CD14-positive monocyte (primary cell): ENCODE data around the gene BMP7. TPM values are rescaled to one million over a fixed set of nuclear protein-coding genes. Genes with fewer than 3 reads are reported as not detected.

ENCODE experiments used
- DNase-seq, 3 donors: peaks; one replicate each; pipeline ENCODE4 v3.0.0-alpha.2; 2011 to 2022
- H2AFZ ChIP-seq: 2 replicates; pipeline ENCODE4 v1.6.0; 2012; ENCODE audit warnings: mild to moderate bottlenecking, low read depth, low read length, inconsistent platforms; ENCODE audit not compliant: insufficient read depth, poor library complexity, severe bottlenecking
- H3K27ac ChIP-seq, 2 donors: 1 replicate in 1 of 2; 2 replicates in 1 of 2; pipeline ENCODE4 v1.5.1; 2012 to 2013; ENCODE audit warnings: low read length in 2 of 2, control low read depth in 1 of 2, inconsistent platforms in 1 of 2, low read depth in 1 of 2, mild to moderate bottlenecking in 1 of 2
- H3K27me3 ChIP-seq, 2 donors: one replicate each; pipeline versions ENCODE4 v1.6.0 to v1.6.1; 2011 to 2013; ENCODE audit warnings: low read length in 2 of 2; ENCODE audit not compliant: control insufficient read depth in 2 of 2, insufficient read depth in 2 of 2
- H3K36me3 ChIP-seq, 2 donors: replicated peaks in 1 of 2; 1 replicate in 1 of 2; 2 replicates in 1 of 2; pipeline versions ENCODE4 v1.5.1 to v1.6.1; 2012 to 2013; ENCODE audit warnings: low read length in 2 of 2, control low read depth in 1 of 2, inconsistent platforms in 1 of 2, mild to moderate bottlenecking in 1 of 2; ENCODE audit not compliant: insufficient read depth in 2 of 2, control insufficient read depth in 1 of 2
- H3K4me1 ChIP-seq, 2 donors: 1 replicate in 1 of 2; 2 replicates in 1 of 2; pipeline versions ENCODE4 v1.5.1 to v1.6.1; 2012 to 2013; ENCODE audit warnings: low read length in 2 of 2, control low read depth in 1 of 2, inconsistent platforms in 1 of 2, mild to moderate bottlenecking in 1 of 2, moderate library complexity in 1 of 2; ENCODE audit not compliant: insufficient read depth in 2 of 2, control insufficient read depth in 1 of 2
- H3K4me2 ChIP-seq: replicated peaks from 2 replicates; pipeline ENCODE3; 2012; ENCODE audit warnings: low read length, moderate library complexity, mild to moderate bottlenecking; ENCODE audit not compliant: poor library complexity, severe bottlenecking; ENCODE audit errors: extremely low read depth
- H3K4me3 ChIP-seq, 3 experiments: fragments of 200-600 bp in 1 of 3; sonication (generic) in 1 of 3; replicated peaks in 1 of 3; 1 replicate in 2 of 3; 2 replicates in 1 of 3; pipeline ENCODE4 v1.5.1; 2011 to 2013; ENCODE audit warnings: low read length in 3 of 3, mild to moderate bottlenecking in 3 of 3, control low read depth in 2 of 3, low read depth in 2 of 3, inconsistent platforms in 1 of 3, moderate library complexity in 1 of 3
- H3K79me2 ChIP-seq: 2 replicates; pipeline ENCODE4 v1.6.0; 2012; ENCODE audit warnings: mild to moderate bottlenecking, control low read depth, inconsistent platforms, low read length, moderate library complexity; ENCODE audit not compliant: insufficient read depth
- H3K9ac ChIP-seq: 2 replicates; pipeline ENCODE4 v1.6.0; 2017; ENCODE audit warnings: low read length, mild to moderate bottlenecking; ENCODE audit not compliant: insufficient read depth, poor library complexity, severe bottlenecking
- H3K9me3 ChIP-seq, 2 donors: replicated peaks in 1 of 2; 1 replicate in 1 of 2; 2 replicates in 1 of 2; pipeline versions ENCODE4 v1.5.1 to v1.6.1; 2012 to 2013; ENCODE audit warnings: low read length in 2 of 2, control low read depth in 1 of 2; ENCODE audit not compliant: control insufficient read depth in 1 of 2, insufficient read depth in 1 of 2
- H4K20me1 ChIP-seq: 2 replicates; pipeline ENCODE4 v1.6.0; 2012; ENCODE audit warnings: mild to moderate bottlenecking, low read length, control low read depth, moderate library complexity; ENCODE audit not compliant: insufficient read depth
- H3K27ac Mint-ChIP-seq, 7 donors: one replicate each; pipeline ENCODE4 v1.8.0; 2020; ENCODE audit warnings: mild to moderate bottlenecking in 7 of 7, mixed read lengths in 7 of 7, moderate library complexity in 6 of 7, inconsistent platforms in 2 of 7
- H3K27me3 Mint-ChIP-seq, 3 donors: one replicate each; pipeline ENCODE4 v1.8.0; 2021 to 2022; ENCODE audit warnings: low read depth in 3 of 3, mild to moderate bottlenecking in 3 of 3, mixed read lengths in 3 of 3, moderate library complexity in 3 of 3, inconsistent platforms in 1 of 3
- H3K36me3 Mint-ChIP-seq, 2 donors: one replicate each; pipeline ENCODE4 v1.8.0; 2020; ENCODE audit warnings: mixed read lengths in 2 of 2, inconsistent platforms in 1 of 2, mild to moderate bottlenecking in 1 of 2
- H3K4me1 Mint-ChIP-seq: one replicate; pipeline ENCODE4 v1.8.0; 2020; ENCODE audit warnings: mild to moderate bottlenecking, mixed read lengths
- H3K4me3 Mint-ChIP-seq, 2 donors: one replicate each; pipeline ENCODE4 v1.8.0; 2020; ENCODE audit warnings: mild to moderate bottlenecking in 2 of 2, mixed read lengths in 2 of 2, moderate library complexity in 1 of 2
- H3K9me3 Mint-ChIP-seq, 7 donors: one replicate each; pipeline ENCODE4 v1.8.0; 2020 to 2022; ENCODE audit warnings: mixed read lengths in 7 of 7, mild to moderate bottlenecking in 6 of 7, moderate library complexity in 6 of 7, inconsistent platforms in 2 of 7
- WGBS: methylation state at CpG from one replicate; pipeline ENCODE4 v1.1.5; 2013; ENCODE audit warnings: missing lambda C conversion rate; ENCODE audit not compliant: insufficient coverage; 5-methylcytosine and 5-hydroxymethylcytosine counted together
- intact Hi-C, 2 donors: fragments of 100-400 bp; cut with micrococcal nuclease; formaldehyde crosslinking; loops; one replicate each; pipeline versions ENCODE4 v1.15.0 to v1.15.1; 2023
- polyA plus RNA-seq, 3 donors: library from polyadenylated mRNA; depleted of rRNA in 1 of 3; unstranded in 2 of 3; stranded (reverse) in 1 of 3; fragments of 300-500 nt in 2 of 3; fragments of >200 nt in 1 of 3; fragmentation: Illumina TruSeq in 2 of 3; gene quantifications; 1 replicate in 2 of 3; 2 replicates in 1 of 3; pipeline ENCODE4 v1.2.3, GENCODE V29; 2012 to 2021
- TF ChIP-seq, protein P1 (sequence below): fragments of 200-600 bp; IDR thresholded peaks from one replicate; pipeline ENCODE4 v1.8.0; 2022; ENCODE audit warnings: antibody characterized with exemption, mild to moderate bottlenecking

Gene BMP7
- polyA plus RNA-seq, 3 donors = not detected

DNA sequence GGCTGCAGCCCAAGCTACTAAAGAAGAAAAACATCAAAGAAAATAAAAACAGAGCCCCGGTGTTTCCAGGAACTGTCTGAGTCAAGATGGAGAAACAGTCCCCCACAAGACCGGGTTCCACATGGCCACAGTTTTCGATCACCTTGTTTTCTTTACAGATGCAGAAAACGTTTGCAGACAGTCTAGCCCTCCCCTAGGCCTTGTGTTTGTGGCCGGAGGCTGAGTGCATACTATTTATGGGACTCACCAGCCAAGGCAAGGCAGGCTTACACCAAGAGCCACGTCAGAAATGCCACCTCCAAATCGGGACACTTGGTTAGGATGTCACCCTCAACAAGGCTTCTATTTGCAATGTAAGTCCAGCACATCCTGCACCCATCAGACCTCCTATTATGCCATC is 97.3 kb downstream of the BMP7 start:
- DNase-seq = no peak
- H3K9me3 ChIP-seq = no peaks in the 10 kb centered on the region
- peaks cover 5 to 9% (median 6%) of the 10 kb centered on the region in 3 donors for H3K27me3 Mint-ChIP-seq
- H3K79me2 ChIP-seq = no peaks in the 10 kb centered on the region
- TF ChIP-seq, protein P1, sequence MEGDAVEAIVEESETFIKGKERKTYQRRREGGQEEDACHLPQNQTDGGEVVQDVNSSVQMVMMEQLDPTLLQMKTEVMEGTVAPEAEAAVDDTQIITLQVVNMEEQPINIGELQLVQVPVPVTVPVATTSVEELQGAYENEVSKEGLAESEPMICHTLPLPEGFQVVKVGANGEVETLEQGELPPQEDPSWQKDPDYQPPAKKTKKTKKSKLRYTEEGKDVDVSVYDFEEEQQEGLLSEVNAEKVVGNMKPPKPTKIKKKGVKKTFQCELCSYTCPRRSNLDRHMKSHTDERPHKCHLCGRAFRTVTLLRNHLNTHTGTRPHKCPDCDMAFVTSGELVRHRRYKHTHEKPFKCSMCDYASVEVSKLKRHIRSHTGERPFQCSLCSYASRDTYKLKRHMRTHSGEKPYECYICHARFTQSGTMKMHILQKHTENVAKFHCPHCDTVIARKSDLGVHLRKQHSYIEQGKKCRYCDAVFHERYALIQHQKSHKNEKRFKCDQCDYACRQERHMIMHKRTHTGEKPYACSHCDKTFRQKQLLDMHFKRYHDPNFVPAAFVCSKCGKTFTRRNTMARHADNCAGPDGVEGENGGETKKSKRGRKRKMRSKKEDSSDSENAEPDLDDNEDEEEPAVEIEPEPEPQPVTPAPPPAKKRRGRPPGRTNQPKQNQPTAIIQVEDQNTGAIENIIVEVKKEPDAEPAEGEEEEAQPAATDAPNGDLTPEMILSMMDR = no peak
- no peaks in the 10 kb centered on the region for H3K4me1 ChIP-seq
- H3K9ac ChIP-seq = no peak overlapping the region
- intact Hi-C loops = no loop called here
- H3K4me3 ChIP-seq = no peak overlapping the region
- no peaks in the 10 kb centered on the region for H3K27me3 ChIP-seq
- no peak overlapping the region for H2AFZ ChIP-seq
- 92% methylated on average over 7 of the region's 7 CpGs for WGBS
- H3K27ac ChIP-seq = no peak overlapping the region
- H3K27ac Mint-ChIP-seq = no peak overlapping the region
- peaks cover 0 to 9% (median 0%) of the 10 kb centered on the region in 7 donors for H3K9me3 Mint-ChIP-seq
- no peaks in the 10 kb centered on the region for H3K4me1 Mint-ChIP-seq
- H3K36me3 ChIP-seq = no peaks in the 10 kb centered on the region
- no peak overlapping the region for H3K4me3 Mint-ChIP-seq
- H3K4me2 ChIP-seq = no peak overlapping the region
- no peaks in the 10 kb centered on the region for H4K20me1 ChIP-seq
- H3K36me3 Mint-ChIP-seq = no peaks in the 10 kb centered on the region

DNA sequence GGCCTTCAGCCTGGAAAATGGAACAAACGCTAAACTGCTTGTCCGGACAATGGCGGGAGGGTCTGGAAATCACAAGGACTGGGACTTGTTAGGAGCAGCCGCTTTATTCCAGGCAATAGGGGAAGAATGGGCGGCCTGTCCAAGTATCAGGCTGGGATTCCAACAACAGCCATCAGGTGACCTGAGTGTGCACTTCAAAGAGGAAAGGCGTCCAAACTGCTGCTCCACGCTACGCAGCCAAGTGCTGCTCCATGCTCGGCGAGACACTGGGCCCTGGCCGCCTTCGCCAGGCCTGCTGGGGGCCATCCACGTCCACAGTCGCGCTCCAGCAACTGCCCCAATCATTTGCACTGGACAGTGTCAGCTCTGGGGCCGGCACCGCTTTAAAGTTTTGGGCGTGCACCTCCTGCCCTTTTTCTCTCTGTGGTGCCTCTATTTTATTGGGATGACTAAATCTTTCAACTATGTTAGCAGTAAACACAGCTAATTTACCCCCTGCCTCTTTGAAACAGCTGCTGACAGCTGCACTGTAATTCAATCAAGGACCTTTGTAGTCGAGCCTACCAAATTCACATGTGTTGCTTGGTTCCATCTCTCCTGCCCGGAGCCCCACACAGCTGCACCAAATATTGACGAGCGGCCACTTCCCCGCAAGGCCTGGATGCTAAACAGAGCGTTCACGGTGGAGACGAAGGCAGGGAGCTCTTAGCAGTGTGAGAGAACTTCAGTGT is 98.3 kb downstream of the BMP7 start:
- 74% methylated on average over 26 of the region's 26 CpGs for WGBS
- Histone ChIP-seq H3K4me1 (no peaks in the 10 kb centered on the region), H4K20me1 (no peaks in the 10 kb centered on the region), H3K9me3 (no peaks in the 10 kb centered on the region), H3K9ac (no peak overlapping the region), H3K4me3 (no peak overlapping the region), H3K27ac (no peak overlapping the region), H3K79me2 (no peaks in the 10 kb centered on the region), H3K36me3 (no peaks in the 10 kb centered on the region), H2AFZ (no peak overlapping the region), H3K27me3 (no peaks in the 10 kb centered on the region), H3K4me2 (no peak overlapping the region)
- H3K4me3 Mint-ChIP-seq = no peak overlapping the region
- H3K9me3 Mint-ChIP-seq = peaks cover 0 to 10% (median 0%) of the 10 kb centered on the region in 7 donors
- peaks cover 6 to 9% (median 7%) of the 10 kb centered on the region in 3 donors for H3K27me3 Mint-ChIP-seq
- DNase-seq = no peak
- intact Hi-C loops = no loop called here
- H3K27ac Mint-ChIP-seq = no peak overlapping the region
- no peaks in the 10 kb centered on the region for H3K36me3 Mint-ChIP-seq
- H3K4me1 Mint-ChIP-seq = no peaks in the 10 kb centered on the region
- TF ChIP-seq, protein P1 = no peak
